GM19328 (cell line): ENCODE results near the gene METTL2B.
A peak's percentile ranks its signal among the peaks of the same experiment; 100 is the strongest.
"Not testable (repeated sequence)": the region's sequence is repeated elsewhere in the genome, so short reads cannot be mapped to it uniquely, and the experiment has no call there.

Source experiments
- ATAC-seq: cut with Tn5 transposase; IDR thresholded peaks from one replicate; pipeline ENCODE4 v1.9.1; 2021; ENCODE audit warnings: mild to moderate bottlenecking, moderate library complexity; ENCODE audit not compliant: unreplicated experiment

The METTL2B gene

GRCh38 chr7:128454808-128455542, 21.6 kb upstream of the METTL2B start:
- ATAC-seq, result no peak

- peak; percentile 89 for ATAC-seq
Measured at GRCh38 chr7:128455543-128456254, 20.8 kb upstream of the METTL2B start, which contains the start of gene HILPDA. Gene HILPDA (plus strand): TSS chr7:128455878. CDS start chr7:128457269, 1,391 bp downstream.

- ATAC-seq, result peak; percentile 9
Measured at GRCh38 chr7:128456255-128456725, 20.3 kb upstream of the METTL2B start.

- not testable (repeated sequence) for ATAC-seq
Measured at GRCh38 chr7:128457385-128457784, 19.2 kb upstream of the METTL2B start.

- ATAC-seq, result no peak
Measured at GRCh38 chr7:128458956-128459355, 17.6 kb upstream of the METTL2B start.

- no peak for ATAC-seq
Measured at GRCh38 chr7:128459394-128459878, 17.1 kb upstream of the METTL2B start.

- no peak for ATAC-seq
Measured at GRCh38 chr7:128462460-128462859, 14.1 kb upstream of the METTL2B start.

GRCh38 chr7:128463345-128463744, 13.2 kb upstream of the METTL2B start:
- not testable (repeated sequence) for ATAC-seq

- not testable (repeated sequence) for ATAC-seq
Measured at GRCh38 chr7:128463933-128464332, 12.6 kb upstream of the METTL2B start.

GRCh38 chr7:128466871-128467270, 9.7 kb upstream of the METTL2B start:
- not testable (repeated sequence) for ATAC-seq

GRCh38 chr7:128477336-128477690, 765 bp downstream of the METTL2B start:
- not testable (repeated sequence) for ATAC-seq

- not testable (repeated sequence) for ATAC-seq
Measured at GRCh38 chr7:128479082-128479481, 2.5 kb downstream of the METTL2B start.

GRCh38 chr7:128488134-128488533, 11.6 kb downstream of the METTL2B start:
- ATAC-seq, result not testable (repeated sequence)

- ATAC-seq, result no peak
Measured at GRCh38 chr7:128497405-128497804, 20.9 kb downstream of the METTL2B start.

GRCh38 chr7:128505416-128505815, 28.9 kb downstream of the METTL2B start:
- not testable (repeated sequence) for ATAC-seq

GRCh38 chr7:128506819-128507218, 30.3 kb downstream of the METTL2B start:
- ATAC-seq, result not testable (repeated sequence)

GRCh38 chr7:128507321-128507993, 30.9 kb downstream of the METTL2B start:
- not testable (repeated sequence) for ATAC-seq

- ATAC-seq, result not testable (repeated sequence)
Measured at GRCh38 chr7:128511692-128512091, 35.1 kb downstream of the METTL2B start.

GRCh38 chr7:128515232-128515631, 38.7 kb downstream of the METTL2B start:
- not testable (repeated sequence) for ATAC-seq

GRCh38 chr7:128517023-128517422, 40.5 kb downstream of the METTL2B start:
- ATAC-seq, result not testable (repeated sequence)
